Endothelial cell of umbilical vein (primary cell): ENCODE results near the gene BCR. TPM values are rescaled to one million over a fixed set of nuclear protein-coding genes. Genes with fewer than 3 reads are reported as not detected.

Source experiments
- BruUV-seq: library from RNA; stranded (reverse); fragments of 400-500 nt; replicated peaks from 2 replicates; lab custom pipeline; 2021; lab: Mats Ljungman, UMichigan
- CTCF ChIA-PET: fragments of 300-600, 350-600 bp; sonication (Branson Sonifier 250); formaldehyde crosslinking; loops from one replicate; lab custom pipeline; 2021; ENCODE audit warnings: antibody characterized with exemption, inconsistent platforms; lab: Charles Lee
- POLR2A ChIA-PET: fragments of 300-600, 350-600 bp; sonication (Branson Sonifier 250); formaldehyde crosslinking; loops from one replicate; lab custom pipeline; 2021; ENCODE audit warnings: antibody characterized with exemption, inconsistent platforms; lab: Charles Lee
- DNase-seq: peaks from one replicate; pipeline ENCODE4 v3.0.0-alpha.2; 2011; ENCODE audit warnings: low read depth, low spot score
- FAIRE-seq: peaks from 2 replicates; lab custom pipeline; 2011; peaks lifted over from hg19 to GRCh38; lab: Jason Lieb, UNC
- H2AFZ ChIP-seq: 2 replicates; pipeline ENCODE4 v1.6.0; 2012; ENCODE audit warnings: low read depth, low read length, control low read depth, inconsistent platforms
- H3K27ac ChIP-seq: 2 replicates; pipeline ENCODE4 v1.5.1; 2011; ENCODE audit warnings: low read depth, mild to moderate bottlenecking, control low read depth, low read length, moderate library complexity; ENCODE audit not compliant: insufficient read depth
- H3K27me3 ChIP-seq, 2 experiments: 2 replicates each; pipeline versions ENCODE4 v1.6.0 to v1.6.1; 2011; ENCODE audit warnings: low read length in 2 of 2, mixed read lengths in 1 of 2; ENCODE audit not compliant: control insufficient read depth in 2 of 2, insufficient read depth in 2 of 2
- H3K36me3 ChIP-seq, 2 experiments: 2 replicates in 1 of 2; 3 replicates in 1 of 2; pipeline ENCODE4 v1.5.1; 2011; ENCODE audit warnings: low read length in 2 of 2, mild to moderate bottlenecking in 1 of 2, moderate library complexity in 1 of 2; ENCODE audit not compliant: control insufficient read depth in 2 of 2, insufficient read depth in 2 of 2; ENCODE audit errors: extremely low read depth in 1 of 2
- H3K4me1 ChIP-seq: 3 replicates; pipeline ENCODE4 v1.5.1; 2011; ENCODE audit warnings: mild to moderate bottlenecking, low read length; ENCODE audit not compliant: control insufficient read depth, insufficient read depth; ENCODE audit errors: extremely low read depth
- H3K4me2 ChIP-seq: 2 replicates; pipeline ENCODE4 v1.6.1; 2011; ENCODE audit warnings: low read length, control low read depth, mixed read lengths; ENCODE audit not compliant: insufficient read depth
- H3K4me3 ChIP-seq, 3 experiments: fragments of 200-600 bp in 1 of 3; sonication (generic), shearing (Covaris generic) in 1 of 3; replicated peaks in 1 of 3; 2 replicates each; pipeline ENCODE4 v1.5.1; 2011 to 2016; ENCODE audit warnings: control low read depth in 3 of 3, low read length in 3 of 3, mild to moderate bottlenecking in 2 of 3, inconsistent platforms in 1 of 3, low read depth in 1 of 3, moderate library complexity in 1 of 3; ENCODE audit not compliant: insufficient read depth in 1 of 3
- H3K79me2 ChIP-seq: 2 replicates; pipeline ENCODE4 v1.6.0; 2012; ENCODE audit warnings: low read length, inconsistent platforms; ENCODE audit not compliant: control insufficient read depth, insufficient read depth
- H3K9ac ChIP-seq: replicated peaks from 2 replicates; pipeline ENCODE3; 2011; ENCODE audit warnings: low read length, control low read depth; ENCODE audit not compliant: insufficient read depth; ENCODE audit errors: extremely low read depth
- H3K9me1 ChIP-seq: replicated peaks from 3 replicates; pipeline ENCODE4 v1.6.0; 2011; ENCODE audit warnings: mild to moderate bottlenecking, low read length; ENCODE audit not compliant: control insufficient read depth, insufficient read depth; ENCODE audit errors: extremely low read depth
- H3K9me3 ChIP-seq: replicated peaks from 2 replicates; pipeline ENCODE4 v1.5.1; 2012; ENCODE audit warnings: low read length, inconsistent platforms; ENCODE audit not compliant: control insufficient read depth, insufficient read depth
- H4K20me1 ChIP-seq: replicated peaks from 2 replicates; pipeline ENCODE3; 2011; ENCODE audit warnings: mild to moderate bottlenecking, low read length; ENCODE audit not compliant: control insufficient read depth, insufficient read depth; ENCODE audit errors: extremely low read depth
- EZH2 ChIP-seq: IDR thresholded peaks from 2 replicates; pipeline ENCODE4 v1.6.1; 2012; ENCODE audit warnings: borderline replicate concordance, low read depth, mild to moderate bottlenecking, moderate library complexity, low read length, inconsistent platforms; ENCODE audit not compliant: severe bottlenecking
- FOS ChIP-seq: IDR thresholded peaks from 2 replicates; pipeline ENCODE4 v1.6.1; 2011; ENCODE audit warnings: mild to moderate bottlenecking, low read length, moderate library complexity, borderline replicate concordance; ENCODE audit not compliant: insufficient read depth
- GATA2 ChIP-seq: IDR thresholded peaks from 2 replicates; pipeline ENCODE4 v1.7.0; 2011; ENCODE audit warnings: low read depth, mild to moderate bottlenecking, moderate library complexity, mixed read lengths, low read length; ENCODE audit not compliant: insufficient read length, insufficient read depth
- JUN ChIP-seq: IDR thresholded peaks from 2 replicates; pipeline ENCODE4 v1.6.1; 2011; ENCODE audit warnings: borderline replicate concordance, low read depth; ENCODE audit not compliant: insufficient read length, insufficient read depth
- MYC ChIP-seq: IDR thresholded peaks from one replicate; pipeline ENCODE4 v1.6.1; 2011; ENCODE audit warnings: mild to moderate bottlenecking, low read depth, low read length
- POLR2A ChIP-seq: IDR thresholded peaks from 2 replicates; pipeline ENCODE4 v1.6.1; 2012; ENCODE audit warnings: low read depth, mild to moderate bottlenecking, control low read depth, low read length
- POLR2AphosphoS5 ChIP-seq: IDR thresholded peaks from 2 replicates; pipeline ENCODE4 v1.6.1; 2012; ENCODE audit warnings: low read depth, mild to moderate bottlenecking, control low read depth, low read length, moderate library complexity; ENCODE audit not compliant: insufficient read depth
- dilution Hi-C: fragments of 300-500 bp; cut with MboI; formaldehyde crosslinking; loops from one replicate; pipeline ENCODE4 v1.15.0; 2019; ENCODE audit warnings: low sequenced_read_pairs; ENCODE audit not compliant: extremely low pct_ligation_motif_present
- intact Hi-C: fragments of 100-400 bp; cut with micrococcal nuclease; formaldehyde crosslinking; loops from one replicate; pipeline ENCODE4 v1.10.0; 2022
- polyA plus RNA-seq, 4 experiments: library from polyadenylated mRNA; depleted of rRNA in 3 of 4; stranded (reverse) in 3 of 4; unstranded in 1 of 4; fragments of >200 nt; gene quantifications; 2 replicates each; pipeline versions ENCODE4 v1.2.1 to v1.2.3, GENCODE V29; 2011 to 2012; ENCODE audit warnings: missing spikeins in 1 of 4
- total RNA-seq: library from RNA; stranded (reverse); gene quantifications from 2 replicates; pipeline ENCODE4 v1.2.3, GENCODE V29; 2021
- TF ChIP-seq, protein P1 (sequence below), 2 donors: IDR thresholded peaks; 1 replicate in 1 of 2; 2 replicates in 1 of 2; pipeline ENCODE4 v1.5.1; 2011; ENCODE audit warnings: low read length in 2 of 2, mild to moderate bottlenecking in 2 of 2, moderate library complexity in 2 of 2, control low read depth in 1 of 2, inconsistent platforms in 1 of 2, low read depth in 1 of 2; ENCODE audit not compliant: insufficient read depth in 1 of 2; ENCODE audit errors: extremely low read depth in 1 of 2
- TF ChIP-seq, protein P2 (sequence below): IDR thresholded peaks from 2 replicates; pipeline ENCODE4 v1.6.1; 2011; ENCODE audit not compliant: insufficient read depth, insufficient read length

The BCR gene
- total and polyA plus RNA-seq, 2 donors (not counting 3 experiments of a cell fraction or from before 2014, with no cell fraction given) = 129 to 141 TPM

DNA sequence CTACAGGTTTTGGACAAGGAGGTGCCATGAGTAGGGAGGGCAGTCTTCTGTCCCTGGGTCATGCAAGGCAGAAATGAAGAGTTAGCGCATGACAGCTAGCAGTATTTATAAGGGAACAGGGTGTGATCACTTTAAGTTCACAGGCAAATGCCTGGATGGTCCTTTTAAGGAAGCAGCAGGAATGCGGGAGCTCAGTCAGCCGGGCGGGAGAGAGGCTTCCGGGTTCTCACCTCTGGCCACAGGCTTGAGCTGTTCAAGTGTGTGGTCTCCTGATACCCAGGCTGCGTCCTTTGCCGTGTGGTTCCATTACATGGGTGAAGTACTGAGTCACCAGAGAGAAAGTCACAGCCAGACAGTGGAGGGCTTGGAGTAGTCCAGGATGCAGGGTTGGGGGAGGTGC, 105.4 kb downstream of the BCR start:
- H3K27me3 ChIP-seq = no peaks in the 10 kb centered on the region
- H3K4me3 ChIP-seq = no peak overlapping the region
- no peaks in the 10 kb centered on the region for H3K9me1 ChIP-seq
- no peak overlapping the region for H3K27ac ChIP-seq
- H3K4me2 ChIP-seq = no peak overlapping the region
- H3K9ac ChIP-seq = no peak overlapping the region
- H3K9me3 ChIP-seq = no peaks in the 10 kb centered on the region
- dilution Hi-C loops (no loop called here), intact Hi-C loops (no loop called here)
- peaks cover 5% of the 10 kb centered on the region for H3K79me2 ChIP-seq
- FAIRE-seq = no peak
- no TSS peak for BruUV-seq
- TF ChIP-seq GATA2 (no peak), POLR2A (no peak), JUN (no peak), MYC (no peak), EZH2 (no peak), POLR2AphosphoS5 (no peak), FOS (no peak)
- TF ChIP-seq, protein P1, sequence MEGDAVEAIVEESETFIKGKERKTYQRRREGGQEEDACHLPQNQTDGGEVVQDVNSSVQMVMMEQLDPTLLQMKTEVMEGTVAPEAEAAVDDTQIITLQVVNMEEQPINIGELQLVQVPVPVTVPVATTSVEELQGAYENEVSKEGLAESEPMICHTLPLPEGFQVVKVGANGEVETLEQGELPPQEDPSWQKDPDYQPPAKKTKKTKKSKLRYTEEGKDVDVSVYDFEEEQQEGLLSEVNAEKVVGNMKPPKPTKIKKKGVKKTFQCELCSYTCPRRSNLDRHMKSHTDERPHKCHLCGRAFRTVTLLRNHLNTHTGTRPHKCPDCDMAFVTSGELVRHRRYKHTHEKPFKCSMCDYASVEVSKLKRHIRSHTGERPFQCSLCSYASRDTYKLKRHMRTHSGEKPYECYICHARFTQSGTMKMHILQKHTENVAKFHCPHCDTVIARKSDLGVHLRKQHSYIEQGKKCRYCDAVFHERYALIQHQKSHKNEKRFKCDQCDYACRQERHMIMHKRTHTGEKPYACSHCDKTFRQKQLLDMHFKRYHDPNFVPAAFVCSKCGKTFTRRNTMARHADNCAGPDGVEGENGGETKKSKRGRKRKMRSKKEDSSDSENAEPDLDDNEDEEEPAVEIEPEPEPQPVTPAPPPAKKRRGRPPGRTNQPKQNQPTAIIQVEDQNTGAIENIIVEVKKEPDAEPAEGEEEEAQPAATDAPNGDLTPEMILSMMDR (IDR thresholded peaks at IDR 0.05; ENCODE audit: extremely low read depth in 1 of 2, insufficient read depth in 1 of 2, low read depth in 1 of 2, low read length in 2 of 2) = no peak
- TF ChIP-seq, protein P2, sequence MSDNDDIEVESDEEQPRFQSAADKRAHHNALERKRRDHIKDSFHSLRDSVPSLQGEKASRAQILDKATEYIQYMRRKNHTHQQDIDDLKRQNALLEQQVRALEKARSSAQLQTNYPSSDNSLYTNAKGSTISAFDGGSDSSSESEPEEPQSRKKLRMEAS = no peak
- H2AFZ ChIP-seq = no peak overlapping the region
- no peak for DNase-seq
- ChIA-PET POLR2A (no interaction called here), CTCF (interaction anchor here (1.0 to 1.8 kb wide), 2 partner anchors 106 to 108 kb away, joined by 4 to 7 read pairs; partner anchors contain the start of gene BCR)
- peaks cover 32 to 78% of the 10 kb centered on the region in 2 experiments for H3K36me3 ChIP-seq
- H3K4me1 ChIP-seq = peaks cover 26% of the 10 kb centered on the region
- no peaks in the 10 kb centered on the region for H4K20me1 ChIP-seq
